ENCODE results near the gene GRM5.

DNA sequence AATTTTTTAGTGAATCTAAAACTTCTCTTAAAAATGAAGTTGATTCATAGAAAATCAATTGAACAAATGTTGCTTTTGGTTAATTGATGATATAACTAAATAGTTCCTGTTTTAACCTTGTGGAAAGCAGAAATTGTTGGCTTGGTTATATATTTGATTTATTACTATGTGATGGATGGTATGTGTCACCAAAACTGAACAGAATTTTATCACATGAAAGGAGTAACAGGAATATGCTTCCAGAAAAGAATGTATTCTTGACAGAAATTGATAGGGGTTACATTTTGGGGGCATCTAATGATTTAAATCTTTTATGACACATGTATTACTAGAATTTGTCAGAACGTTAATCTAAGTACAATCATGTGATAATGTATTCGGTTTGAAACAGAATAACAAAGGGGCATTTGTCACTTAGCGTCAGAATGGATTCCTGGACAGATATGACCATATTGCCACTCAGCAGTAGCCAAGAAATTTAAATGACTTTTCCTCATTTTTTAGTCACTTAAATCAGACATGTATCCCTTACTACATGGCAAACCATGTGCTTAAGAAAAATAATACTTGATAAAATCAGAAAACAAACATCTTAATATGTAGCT lies 295.2 kb downstream of the GRM5 start:
- TF ChIP-seq, protein P1, sequence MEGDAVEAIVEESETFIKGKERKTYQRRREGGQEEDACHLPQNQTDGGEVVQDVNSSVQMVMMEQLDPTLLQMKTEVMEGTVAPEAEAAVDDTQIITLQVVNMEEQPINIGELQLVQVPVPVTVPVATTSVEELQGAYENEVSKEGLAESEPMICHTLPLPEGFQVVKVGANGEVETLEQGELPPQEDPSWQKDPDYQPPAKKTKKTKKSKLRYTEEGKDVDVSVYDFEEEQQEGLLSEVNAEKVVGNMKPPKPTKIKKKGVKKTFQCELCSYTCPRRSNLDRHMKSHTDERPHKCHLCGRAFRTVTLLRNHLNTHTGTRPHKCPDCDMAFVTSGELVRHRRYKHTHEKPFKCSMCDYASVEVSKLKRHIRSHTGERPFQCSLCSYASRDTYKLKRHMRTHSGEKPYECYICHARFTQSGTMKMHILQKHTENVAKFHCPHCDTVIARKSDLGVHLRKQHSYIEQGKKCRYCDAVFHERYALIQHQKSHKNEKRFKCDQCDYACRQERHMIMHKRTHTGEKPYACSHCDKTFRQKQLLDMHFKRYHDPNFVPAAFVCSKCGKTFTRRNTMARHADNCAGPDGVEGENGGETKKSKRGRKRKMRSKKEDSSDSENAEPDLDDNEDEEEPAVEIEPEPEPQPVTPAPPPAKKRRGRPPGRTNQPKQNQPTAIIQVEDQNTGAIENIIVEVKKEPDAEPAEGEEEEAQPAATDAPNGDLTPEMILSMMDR (IDR thresholded peaks at IDR 0.05): no peak
- TF ChIP-seq ZFX (IDR thresholded peaks at IDR 0.05; ENCODE audit: borderline replicate concordance): no peak
